Astrocyte (in vitro differentiated cells and primary cell): ENCODE measurements around the gene KRTAP3-2. TPM values are rescaled to one million over a fixed set of nuclear protein-coding genes. Genes with fewer than 3 reads are reported as not detected.

Experiments
- DNase-seq: peaks from one replicate; pipeline ENCODE4 v3.0.0-alpha.2; 2010; ENCODE audit warnings: low read depth
- FAIRE-seq: peaks from 2 replicates; lab custom pipeline; 2011; peaks lifted over from hg19 to GRCh38; lab: Jason Lieb, UNC
- H2AFZ ChIP-seq: 2 replicates; pipeline ENCODE4 v1.6.0; 2012; ENCODE audit warnings: low read depth, low read length, inconsistent platforms
- H3K27ac ChIP-seq: 2 replicates; pipeline ENCODE4 v1.5.1; 2011; ENCODE audit warnings: low read depth, low read length, inconsistent platforms
- H3K27me3 ChIP-seq: 2 replicates; pipeline ENCODE4 v1.6.0; 2011; ENCODE audit warnings: low read length, inconsistent platforms; ENCODE audit not compliant: insufficient read depth
- H3K36me3 ChIP-seq: 2 replicates; pipeline ENCODE4 v1.5.1; 2011; ENCODE audit warnings: low read length, inconsistent platforms; ENCODE audit not compliant: insufficient read depth
- H3K4me1 ChIP-seq: 2 replicates; pipeline ENCODE4 v1.5.1; 2011; ENCODE audit warnings: low read length, inconsistent platforms; ENCODE audit not compliant: insufficient read depth
- H3K4me2 ChIP-seq: 2 replicates; pipeline ENCODE4 v1.6.0; 2012; ENCODE audit warnings: low read length, inconsistent platforms
- H3K4me3 ChIP-seq: 2 replicates; pipeline ENCODE4 v1.5.1; 2011; ENCODE audit warnings: low read depth, mild to moderate bottlenecking, low read length, inconsistent platforms; ENCODE audit not compliant: insufficient read depth
- H3K79me2 ChIP-seq: 2 replicates; pipeline ENCODE4 v1.6.0; 2012; ENCODE audit warnings: mild to moderate bottlenecking, low read length, inconsistent platforms; ENCODE audit not compliant: insufficient read depth
- H3K9ac ChIP-seq: 2 replicates; pipeline ENCODE4 v1.6.0; 2012; ENCODE audit warnings: mild to moderate bottlenecking, low read length, inconsistent platforms
- H3K9me3 ChIP-seq: 2 replicates; pipeline ENCODE4 v1.5.1; 2012; ENCODE audit warnings: low read depth, mild to moderate bottlenecking, low read length, inconsistent platforms; ENCODE audit not compliant: insufficient read depth
- H4K20me1 ChIP-seq: 2 replicates; pipeline ENCODE4 v1.6.0; 2012; ENCODE audit warnings: low read length, inconsistent platforms; ENCODE audit not compliant: insufficient read depth
- H3K27ac Mint-ChIP-seq: one replicate; pipeline ENCODE4 v1.8.0; 2021; ENCODE audit warnings: mild to moderate bottlenecking, mixed read lengths; ENCODE audit not compliant: unreplicated experiment
- H3K27me3 Mint-ChIP-seq: one replicate; pipeline ENCODE4 v1.8.0; 2021; ENCODE audit warnings: low read depth, mixed read lengths; ENCODE audit not compliant: unreplicated experiment
- H3K36me3 Mint-ChIP-seq: one replicate; pipeline ENCODE4 v1.8.0; 2021; ENCODE audit warnings: low read depth, mixed read lengths; ENCODE audit not compliant: unreplicated experiment
- H3K4me1 Mint-ChIP-seq: one replicate; pipeline ENCODE4 v1.8.0; 2021; ENCODE audit warnings: low read depth, mixed read lengths; ENCODE audit not compliant: unreplicated experiment
- H3K4me3 Mint-ChIP-seq: one replicate; pipeline ENCODE4 v1.8.0; 2021; ENCODE audit warnings: mild to moderate bottlenecking, moderate library complexity, mixed read lengths; ENCODE audit not compliant: unreplicated experiment
- H3K9me3 Mint-ChIP-seq: one replicate; pipeline ENCODE4 v1.8.0; 2021; ENCODE audit warnings: mild to moderate bottlenecking, mixed read lengths; ENCODE audit not compliant: unreplicated experiment
- EZH2 ChIP-seq: IDR thresholded peaks from 2 replicates; pipeline ENCODE4 v1.6.1; 2012; ENCODE audit warnings: mild to moderate bottlenecking, low read length, inconsistent platforms; ENCODE audit not compliant: insufficient read depth
- total RNA-seq: library from RNA; stranded (reverse); gene quantifications from 2 replicates; pipeline ENCODE4 v1.2.1, GENCODE V29; 2021
- TF ChIP-seq, protein P1 (sequence below): IDR thresholded peaks from 2 replicates; pipeline ENCODE4 v1.5.1; 2011; ENCODE audit warnings: low read depth, mild to moderate bottlenecking, inconsistent platforms, low read length, moderate library complexity; ENCODE audit not compliant: insufficient read depth

Gene KRTAP3-2
- total RNA-seq, 1 donor from 2014 or later, result not detected

DNA sequence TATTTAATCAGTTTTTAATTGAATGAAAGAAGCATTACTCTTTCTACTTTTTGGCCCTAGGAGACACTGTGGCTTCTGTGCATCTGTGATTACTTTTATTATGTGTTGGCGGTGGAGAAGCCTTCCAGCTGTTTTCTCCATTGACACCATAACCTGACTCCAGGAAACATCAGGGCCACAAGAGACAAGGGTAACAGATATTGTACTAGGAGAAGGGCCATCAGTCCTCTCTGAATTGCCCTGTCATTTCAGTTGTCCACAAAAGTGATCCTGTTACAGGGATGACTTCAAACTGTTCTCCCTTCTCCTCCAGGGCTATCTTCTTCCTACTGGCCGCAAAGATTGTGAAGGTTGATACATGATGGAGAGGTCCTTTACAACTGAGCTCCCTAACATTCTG is 47.6 kb downstream of the KRTAP3-2 start:
- peak overlapping the region; percentile 36 for H3K27ac Mint-ChIP-seq
- Histone ChIP-seq H3K27me3 (no peaks in the 10 kb centered on the region), H3K27ac (peak overlapping the region; percentile 92), H2AFZ (no peak overlapping the region), H3K79me2 (no peaks in the 10 kb centered on the region), H3K4me1 (peaks cover 39% of the 10 kb centered on the region), H3K4me3 (no peak overlapping the region), H3K9me3 (no peaks in the 10 kb centered on the region), H3K36me3 (no peaks in the 10 kb centered on the region), H4K20me1 (no peaks in the 10 kb centered on the region), H3K9ac (peak overlapping the region; percentile 64), H3K4me2 (no peak overlapping the region)
- no peak for DNase-seq
- no peaks in the 10 kb centered on the region for H3K27me3 Mint-ChIP-seq
- TF ChIP-seq, protein P1, sequence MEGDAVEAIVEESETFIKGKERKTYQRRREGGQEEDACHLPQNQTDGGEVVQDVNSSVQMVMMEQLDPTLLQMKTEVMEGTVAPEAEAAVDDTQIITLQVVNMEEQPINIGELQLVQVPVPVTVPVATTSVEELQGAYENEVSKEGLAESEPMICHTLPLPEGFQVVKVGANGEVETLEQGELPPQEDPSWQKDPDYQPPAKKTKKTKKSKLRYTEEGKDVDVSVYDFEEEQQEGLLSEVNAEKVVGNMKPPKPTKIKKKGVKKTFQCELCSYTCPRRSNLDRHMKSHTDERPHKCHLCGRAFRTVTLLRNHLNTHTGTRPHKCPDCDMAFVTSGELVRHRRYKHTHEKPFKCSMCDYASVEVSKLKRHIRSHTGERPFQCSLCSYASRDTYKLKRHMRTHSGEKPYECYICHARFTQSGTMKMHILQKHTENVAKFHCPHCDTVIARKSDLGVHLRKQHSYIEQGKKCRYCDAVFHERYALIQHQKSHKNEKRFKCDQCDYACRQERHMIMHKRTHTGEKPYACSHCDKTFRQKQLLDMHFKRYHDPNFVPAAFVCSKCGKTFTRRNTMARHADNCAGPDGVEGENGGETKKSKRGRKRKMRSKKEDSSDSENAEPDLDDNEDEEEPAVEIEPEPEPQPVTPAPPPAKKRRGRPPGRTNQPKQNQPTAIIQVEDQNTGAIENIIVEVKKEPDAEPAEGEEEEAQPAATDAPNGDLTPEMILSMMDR, result no peak
- TF ChIP-seq EZH2, result no peak
- H3K36me3 Mint-ChIP-seq, result no peaks in the 10 kb centered on the region
- no peak overlapping the region for H3K4me3 Mint-ChIP-seq
- H3K4me1 Mint-ChIP-seq, result peaks cover 44% of the 10 kb centered on the region
- no peaks in the 10 kb centered on the region for H3K9me3 Mint-ChIP-seq
- FAIRE-seq, result no peak

DNA sequence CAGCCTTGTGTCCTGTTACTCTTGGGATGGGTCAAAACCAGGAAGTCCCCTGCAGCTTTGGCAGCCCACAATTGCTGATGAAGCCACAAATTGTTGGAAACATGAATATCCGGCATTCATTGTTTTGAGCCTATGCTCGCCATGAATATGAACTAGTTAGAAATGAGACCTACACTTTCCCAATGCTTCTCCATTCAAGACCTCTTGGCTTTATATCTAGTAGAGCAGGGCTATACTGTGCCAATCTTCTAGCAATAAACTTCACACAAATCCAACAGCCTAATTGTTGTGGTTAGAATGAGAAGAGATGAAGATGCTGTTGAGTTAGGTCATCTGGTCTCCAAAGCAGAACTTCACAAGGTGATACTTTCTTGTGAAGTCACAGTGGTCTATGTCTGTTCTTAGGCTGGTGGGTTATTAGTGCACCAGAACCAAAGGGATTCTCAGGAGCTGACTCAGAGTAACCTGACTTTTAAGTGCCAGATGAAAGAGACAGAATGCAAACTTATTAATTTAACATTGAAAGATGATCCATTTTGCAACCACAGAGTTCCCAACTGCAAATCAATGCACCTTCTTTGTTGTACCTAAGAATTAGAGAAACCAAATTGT is 48.6 kb downstream of the KRTAP3-2 start:
- Histone ChIP-seq H3K4me3 (no peak overlapping the region), H2AFZ (no peak overlapping the region), H3K36me3 (no peaks in the 10 kb centered on the region), H3K79me2 (no peaks in the 10 kb centered on the region), H3K27me3 (no peaks in the 10 kb centered on the region), H3K4me2 (no peak overlapping the region), H4K20me1 (no peaks in the 10 kb centered on the region), H3K9me3 (no peaks in the 10 kb centered on the region), H3K27ac (no peak overlapping the region), H3K9ac (no peak overlapping the region), H3K4me1 (peaks cover 31% of the 10 kb centered on the region)
- Mint-ChIP-seq H3K36me3 (no peaks in the 10 kb centered on the region), H3K4me1 (peaks cover 35% of the 10 kb centered on the region), H3K27ac (no peak overlapping the region), H3K27me3 (no peaks in the 10 kb centered on the region), H3K9me3 (no peaks in the 10 kb centered on the region), H3K4me3 (no peak overlapping the region)
- DNase-seq, result peak; percentile 68
- no peak for TF ChIP-seq EZH2
- TF ChIP-seq, protein P1, result no peak
- FAIRE-seq, result peak; percentile 50

DNA sequence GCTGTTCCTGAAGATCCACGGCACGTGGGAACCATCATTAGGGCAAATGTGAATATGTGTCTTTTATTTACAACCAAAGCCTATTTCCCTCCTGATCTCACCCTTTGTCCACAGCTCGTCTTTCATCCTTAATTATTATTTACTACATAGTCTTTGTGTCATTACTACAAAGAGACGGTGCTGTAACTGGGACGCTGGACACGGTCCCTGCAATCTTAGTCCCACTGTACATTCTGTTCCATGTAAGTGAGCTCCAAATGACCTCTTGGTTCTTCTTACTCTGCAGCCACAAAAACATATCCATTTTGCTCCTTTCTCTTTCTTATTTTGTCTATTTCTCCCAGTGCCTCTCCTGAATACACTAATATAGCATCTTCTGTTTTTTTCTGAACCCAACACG is 49.5 kb downstream of the KRTAP3-2 start:
- Mint-ChIP-seq H3K4me3 (no peak overlapping the region), H3K9me3 (no peaks in the 10 kb centered on the region), H3K36me3 (no peaks in the 10 kb centered on the region), H3K4me1 (peaks cover 29% of the 10 kb centered on the region), H3K27ac (no peak overlapping the region), H3K27me3 (no peaks in the 10 kb centered on the region)
- FAIRE-seq, result no peak
- TF ChIP-seq, protein P1, result no peak
- TF ChIP-seq EZH2, result no peak
- H3K4me1 ChIP-seq, result peaks cover 29% of the 10 kb centered on the region
- H3K27ac ChIP-seq, result no peak overlapping the region
- H3K4me3 ChIP-seq, result no peak overlapping the region
- H3K36me3 ChIP-seq, result no peaks in the 10 kb centered on the region
- no peaks in the 10 kb centered on the region for H3K79me2 ChIP-seq
- H3K27me3 ChIP-seq, result no peaks in the 10 kb centered on the region
- no peak for DNase-seq
- no peaks in the 10 kb centered on the region for H3K9me3 ChIP-seq
- no peak overlapping the region for H2AFZ ChIP-seq
- no peak overlapping the region for H3K4me2 ChIP-seq
- H3K9ac ChIP-seq, result no peak overlapping the region
- H4K20me1 ChIP-seq, result no peaks in the 10 kb centered on the region
